ENCODE results near the gene VPS4A.

GRCh38 chr16:69349536-69349935, 38.4 kb downstream of the VPS4A start:
- TF ChIP-seq POLR2A (IDR thresholded peaks at IDR 0.05) (no peak), CTCF (IDR thresholded peaks at IDR 0.05) (no peak)

Measured in heart left ventricle (tissue), 13 donors.